Inflammatory macrophage treated with lipopolysaccharide for 1 hour (primary cell): ENCODE data around the gene KLHL22.
"Not testable (repeated sequence)": the region's sequence is repeated elsewhere in the genome, so short reads cannot be mapped to it uniquely, and the experiment has no call there.

Experiments used
- DNase-seq, 2 donors: peaks; one replicate each; pipeline ENCODE4 v3.0.0-alpha.2; 2020 to 2022

Gene KLHL22

GRCh38 chr22:20466659-20467379 is 28.8 kb downstream of the KLHL22 start:
- no peak for DNase-seq

GRCh38 chr22:20465759-20466077 is 29.9 kb downstream of the KLHL22 start:
- DNase-seq, result no peak

GRCh38 chr22:20464912-20465758 is 30.5 kb downstream of the KLHL22 start:
- DNase-seq, result no peak

GRCh38 chr22:20464096-20464614 is 31.4 kb downstream of the KLHL22 start:
- no peak for DNase-seq

- peak; percentile 18 to 37 for DNase-seq
These were observed 32.1 kb downstream of the KLHL22 start for GRCh38 chr22:20463324-20464095.

- no peak for DNase-seq
These were observed 35.7 kb downstream of the KLHL22 start for GRCh38 chr22:20459862-20460261.

- no peak for DNase-seq
These were observed 36.4 kb downstream of the KLHL22 start for GRCh38 chr22:20459152-20459542.

GRCh38 chr22:20458530-20459151 is 37.0 kb downstream of the KLHL22 start:
- no peak for DNase-seq

- no peak for DNase-seq
These were observed 37.9 kb downstream of the KLHL22 start for GRCh38 chr22:20457506-20458240.

GRCh38 chr22:20456722-20457076 is 38.9 kb downstream of the KLHL22 start:
- DNase-seq, result no peak

GRCh38 chr22:20456064-20456721 is 39.4 kb downstream of the KLHL22 start:
- DNase-seq, result peak; percentile 69 to 81

- no peak for DNase-seq
These were observed 39.9 kb downstream of the KLHL22 start for GRCh38 chr22:20455709-20456063.

GRCh38 chr22:20453222-20453621 is 42.4 kb downstream of the KLHL22 start:
- no peak for DNase-seq

- DNase-seq, result no peak
These were observed 43.7 kb downstream of the KLHL22 start for GRCh38 chr22:20451920-20452319.

GRCh38 chr22:20451129-20451778 is 44.3 kb downstream of the KLHL22 start:
- not testable (repeated sequence) for DNase-seq

- DNase-seq, result no peak
These were observed 45.1 kb downstream of the KLHL22 start for GRCh38 chr22:20450551-20450906.

GRCh38 chr22:20449819-20450550 is 45.6 kb downstream of the KLHL22 start:
- no peak for DNase-seq

- no peak for DNase-seq
These were observed 47.0 kb downstream of the KLHL22 start for GRCh38 chr22:20448630-20449029.

GRCh38 chr22:20446383-20446970 is 49.1 kb downstream of the KLHL22 start:
- DNase-seq, result no peak

GRCh38 chr22:20444325-20444724 is 51.3 kb downstream of the KLHL22 start:
- no peak for DNase-seq
